NCI-H82 treated with DMSO at 0.1 percent for 48 hours (cell line): ENCODE measurements around the gene NOL12.
"Not testable (repeated sequence)": the region's sequence is repeated elsewhere in the genome, so short reads cannot be mapped to it uniquely, and the experiment has no call there.

Experiments used
- DNase-seq: peaks from one replicate; lab custom pipeline; 2025; ENCODE audit not compliant: unreplicated experiment; lab: John Stamatoyannopoulos, UW

Gene NOL12

GRCh38 chr22:37686002-37686982 is at the start of gene NOL12:
NOL12 (plus strand) TSS chr22:37686343; CDS start chr22:37686393, 50 bp downstream.
- DNase-seq = peak; percentile 52

DNA sequence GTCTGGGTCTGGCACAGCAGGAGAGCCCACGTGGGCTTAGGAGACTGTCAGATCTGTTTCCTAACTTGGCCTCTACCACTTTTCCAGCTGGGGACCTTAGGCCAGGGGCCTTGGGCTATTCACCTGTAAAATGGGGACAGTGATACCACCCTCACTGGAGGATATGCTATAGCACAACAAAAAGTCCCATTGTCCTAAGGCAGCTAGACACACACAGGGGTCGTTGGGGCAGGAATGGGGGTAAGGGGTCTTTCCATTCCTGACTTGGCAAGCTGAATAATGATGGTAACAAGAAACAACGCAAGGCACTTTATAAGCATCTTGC is 49.2 kb upstream of the NOL12 start:
- DNase-seq = no peak

- no peak for DNase-seq
Measured at GRCh38 chr22:37638391-37639069, 47.6 kb upstream of the NOL12 start.

- no peak for DNase-seq
Measured at GRCh38 chr22:37639070-37639760, 46.9 kb upstream of the NOL12 start, which contains the start of gene SH3BP1. SH3BP1 (plus strand) TSS chr22:37639669; CDS start chr22:37639788, 119 bp downstream.

DNA sequence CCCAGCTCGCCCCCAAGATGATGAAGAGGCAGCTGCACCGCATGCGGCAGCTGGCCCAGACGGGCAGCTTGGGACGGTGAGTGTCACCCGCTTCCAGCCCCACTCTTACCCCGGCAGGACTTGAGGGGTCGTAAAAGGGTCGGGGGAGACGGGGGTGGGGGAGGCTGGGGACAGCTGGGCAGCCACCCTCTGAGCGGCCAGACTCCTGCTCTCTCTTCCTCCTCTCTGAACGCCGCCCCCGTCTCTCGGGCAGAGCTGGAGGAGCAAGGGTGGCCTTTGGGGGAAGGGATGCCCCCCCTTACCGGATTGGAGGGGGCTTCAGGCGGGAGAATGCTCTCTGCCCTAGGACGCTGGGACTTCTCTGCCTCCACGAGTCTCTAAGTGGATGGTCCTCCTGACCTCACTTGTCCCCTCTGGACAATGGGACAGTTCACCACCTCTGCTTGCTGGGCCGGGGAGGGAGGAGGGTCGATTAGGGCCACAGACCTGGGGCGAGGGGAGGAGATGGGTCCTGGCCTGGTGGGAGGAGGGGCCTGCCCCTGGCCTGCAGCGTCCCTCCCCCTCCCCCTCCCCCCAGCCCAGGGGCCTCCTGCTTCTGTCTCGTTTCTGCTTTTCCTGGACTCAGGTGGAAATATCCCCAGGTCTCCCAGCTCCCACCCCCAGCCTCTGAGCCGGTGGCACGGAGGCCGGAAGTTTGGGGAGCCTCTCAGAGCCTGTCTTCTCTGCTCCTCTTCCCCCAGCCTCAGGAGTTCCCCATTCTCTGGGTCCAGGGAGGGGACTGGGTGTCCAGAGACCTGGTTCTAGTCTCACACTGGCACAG is 46.2 kb upstream of the NOL12 start:
- DNase-seq = no peak

DNA sequence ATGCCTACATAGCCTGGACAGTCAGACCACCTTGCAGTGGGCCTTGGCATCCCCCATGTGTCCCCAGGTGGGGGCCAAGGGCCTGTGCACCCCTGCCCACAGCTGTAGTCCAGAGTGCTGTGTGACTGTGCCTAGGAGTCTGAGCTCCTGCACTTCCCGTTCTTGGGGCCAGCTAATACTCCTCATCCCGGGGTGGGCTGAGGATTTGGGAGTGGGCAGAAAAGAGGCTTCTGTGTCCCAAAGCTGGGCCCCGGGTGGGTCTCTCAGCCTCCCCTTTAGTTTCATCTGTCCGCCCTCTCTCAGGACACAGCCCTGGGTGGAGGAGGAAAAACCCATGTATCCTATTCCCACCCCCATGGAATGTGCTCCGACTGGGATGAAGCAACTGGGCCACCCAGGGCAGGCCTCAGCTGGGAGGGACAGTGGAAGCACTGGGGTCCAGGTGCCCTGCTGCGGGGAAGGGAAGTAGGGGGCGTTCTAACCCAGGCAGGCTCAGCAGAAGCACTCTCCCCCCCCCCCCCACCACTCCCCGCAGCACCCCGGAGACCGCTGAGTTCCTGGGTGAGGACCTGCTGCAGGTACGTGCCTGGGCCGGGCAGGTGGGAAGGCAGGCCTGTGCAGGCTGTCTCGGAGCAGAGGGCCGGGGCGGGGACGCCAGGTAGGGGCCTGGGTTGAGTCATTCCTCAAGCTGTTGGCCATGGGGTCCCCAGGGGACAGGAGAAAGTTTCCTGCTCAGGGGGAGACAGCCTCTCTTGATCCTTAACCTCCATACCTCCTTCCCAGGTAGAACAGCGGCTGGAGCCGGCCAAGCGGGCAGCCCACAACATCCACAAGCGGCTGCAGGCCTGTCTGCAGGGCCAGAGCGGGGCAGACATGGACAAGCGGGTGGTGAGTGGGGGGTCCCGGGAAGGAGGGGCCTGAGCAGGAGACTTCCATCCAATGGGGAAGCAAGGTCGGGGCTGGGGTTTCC is 45.3 kb upstream of the NOL12 start:
- DNase-seq = no peak

DNA sequence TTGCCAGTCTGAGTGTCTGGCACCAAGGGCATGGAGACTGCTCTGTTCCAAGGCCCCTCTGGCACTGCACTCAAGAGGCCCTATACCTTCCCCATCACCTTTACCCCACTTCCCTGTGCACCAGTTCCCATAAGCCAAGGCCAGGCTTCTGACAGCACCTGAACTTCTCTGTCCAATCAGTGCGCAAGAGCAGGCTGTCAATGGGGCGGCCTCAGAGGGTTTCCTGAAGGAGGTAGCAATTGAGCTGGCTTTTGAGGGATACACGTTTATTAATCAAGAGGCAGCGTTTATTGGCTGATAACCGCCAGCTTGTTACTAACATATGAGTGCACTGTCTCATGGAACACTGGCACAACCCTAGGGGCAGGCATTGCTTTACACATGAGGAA is 44.6 kb upstream of the NOL12 start:
- DNase-seq = no peak

GRCh38 chr22:37643225-37643847 is 42.8 kb upstream of the NOL12 start:
- no peak for DNase-seq

GRCh38 chr22:37647317-37647716 is 38.8 kb upstream of the NOL12 start:
- DNase-seq = no peak

- DNase-seq = no peak
Measured at GRCh38 chr22:37647928-37648327, 38.2 kb upstream of the NOL12 start.

GRCh38 chr22:37650463-37651136 is 35.5 kb upstream of the NOL12 start:
- no peak for DNase-seq

- no peak for DNase-seq
Measured at GRCh38 chr22:37654563-37655251, 31.4 kb upstream of the NOL12 start.

DNA sequence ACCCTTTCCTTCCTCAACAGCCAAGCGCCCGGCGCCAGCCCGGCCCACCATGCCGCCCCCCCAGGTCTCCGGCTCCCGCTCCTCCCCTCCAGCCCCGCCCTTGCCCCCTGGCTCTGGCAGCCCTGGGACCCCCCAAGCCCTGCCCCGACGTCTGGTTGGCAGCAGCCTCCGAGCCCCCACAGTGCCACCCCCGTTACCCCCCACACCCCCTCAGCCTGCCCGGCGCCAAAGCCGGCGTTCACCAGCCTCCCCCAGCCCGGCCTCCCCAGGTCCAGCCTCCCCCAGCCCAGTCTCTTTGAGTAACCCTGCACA is 30.9 kb upstream of the NOL12 start:
- DNase-seq = no peak

GRCh38 chr22:37656583-37656982 is 29.6 kb upstream of the NOL12 start:
- DNase-seq = not testable (repeated sequence)

DNA sequence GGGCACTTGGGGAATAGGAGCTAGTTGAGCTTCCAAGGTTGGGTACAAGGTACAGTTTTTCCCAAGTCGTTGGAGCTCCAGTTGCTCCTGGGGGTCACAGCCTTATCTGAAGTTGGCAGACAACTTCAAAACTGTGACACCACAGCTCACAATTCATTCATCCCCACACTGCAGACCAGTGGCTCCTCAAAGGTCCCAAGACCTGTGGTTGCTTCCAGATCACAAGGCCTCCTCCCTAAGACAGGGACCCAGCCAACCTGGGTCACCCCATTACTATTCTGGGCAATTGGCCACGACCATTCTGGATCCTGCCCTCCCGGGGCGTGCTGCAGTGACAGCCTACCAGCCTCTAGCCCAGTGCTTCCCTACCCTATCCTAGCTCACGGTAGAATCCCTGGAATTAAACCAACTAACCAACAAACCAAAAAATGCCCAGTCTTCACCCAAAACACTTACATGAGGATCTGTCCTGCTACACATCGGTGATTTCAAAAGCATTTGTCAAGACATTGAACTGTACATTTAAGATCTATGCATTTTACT is 28.5 kb upstream of the NOL12 start:
- no peak for DNase-seq

- DNase-seq = peak; percentile 96
Measured at GRCh38 chr22:37658133-37659065, 27.7 kb upstream of the NOL12 start, which contains the start of gene PDXP. PDXP (plus strand) TSS chr22:37658723; CDS start chr22:37658783, 60 bp downstream.
